Measurements from ENCODE around the gene NUP160.
"Not testable (repeated sequence)": the region's sequence is repeated elsewhere in the genome, so short reads cannot be mapped to it uniquely, and the experiment has no call there.

Gene NUP160

DNA sequence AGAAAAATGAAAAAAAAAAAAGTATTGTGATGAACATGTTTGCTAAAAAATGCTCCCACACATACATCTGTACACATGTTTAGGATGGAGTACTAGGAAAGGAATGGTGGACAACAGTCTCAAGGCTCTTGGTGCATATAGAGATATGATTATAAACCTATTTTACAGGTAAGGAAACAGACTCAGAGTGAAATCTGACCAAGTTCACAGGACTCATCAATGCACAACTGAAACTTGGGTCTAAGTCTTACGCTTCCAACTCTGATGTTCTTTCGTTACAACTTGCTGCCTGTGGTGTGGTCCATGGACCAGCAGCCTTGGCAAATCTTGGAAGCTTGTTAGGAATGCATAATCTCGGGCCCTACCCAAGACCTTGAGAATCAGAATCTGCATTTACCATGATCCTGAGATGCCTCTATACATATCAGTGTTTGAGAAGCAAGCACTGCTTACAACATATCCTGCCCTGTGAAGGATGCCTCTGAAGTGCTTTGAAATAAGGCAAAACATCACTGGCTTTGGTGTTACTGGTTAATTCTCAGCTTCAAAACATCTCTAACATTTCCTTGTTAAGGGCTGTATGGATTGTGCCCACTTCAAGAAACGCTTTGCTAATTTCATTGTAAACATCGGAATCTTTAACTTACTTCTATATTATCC is 39.9 kb upstream of the NUP160 start:
- no peak for ATAC-seq
- TF ChIP-seq, protein P1, sequence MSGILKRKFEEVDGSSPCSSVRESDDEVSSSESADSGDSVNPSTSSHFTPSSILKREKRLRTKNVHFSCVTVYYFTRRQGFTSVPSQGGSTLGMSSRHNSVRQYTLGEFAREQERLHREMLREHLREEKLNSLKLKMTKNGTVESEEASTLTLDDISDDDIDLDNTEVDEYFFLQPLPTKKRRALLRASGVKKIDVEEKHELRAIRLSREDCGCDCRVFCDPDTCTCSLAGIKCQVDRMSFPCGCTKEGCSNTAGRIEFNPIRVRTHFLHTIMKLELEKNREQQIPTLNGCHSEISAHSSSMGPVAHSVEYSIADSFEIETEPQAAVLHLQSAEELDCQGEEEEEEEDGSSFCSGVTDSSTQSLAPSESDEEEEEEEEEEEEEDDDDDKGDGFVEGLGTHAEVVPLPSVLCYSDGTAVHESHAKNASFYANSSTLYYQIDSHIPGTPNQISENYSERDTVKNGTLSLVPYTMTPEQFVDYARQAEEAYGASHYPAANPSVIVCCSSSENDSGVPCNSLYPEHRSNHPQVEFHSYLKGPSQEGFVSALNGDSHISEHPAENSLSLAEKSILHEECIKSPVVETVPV (CRISPR knock-in tag; IDR thresholded peaks at IDR 0.05): no peak
- no peak for TF ChIP-seq GLIS3 (CRISPR knock-in tag; IDR thresholded peaks at IDR 0.05)
- TF ChIP-seq BACH2 (CRISPR knock-in tag; IDR thresholded peaks at IDR 0.05; ENCODE audit: borderline replicate concordance): no peak
- TF ChIP-seq ZNF8 (CRISPR knock-in tag; IDR thresholded peaks at IDR 0.05): no peak
- TF ChIP-seq ESRRG (CRISPR knock-in tag; IDR thresholded peaks at IDR 0.05): no peak
- TF ChIP-seq ZNF70 (CRISPR knock-in tag; IDR thresholded peaks at IDR 0.05): no peak
- TF ChIP-seq ZNF565 (CRISPR knock-in tag; conservative IDR thresholded peaks at IDR 0.05; ENCODE audit: low read depth): no peak
- TF ChIP-seq TOX (CRISPR knock-in tag; IDR thresholded peaks at IDR 0.05; ENCODE audit: borderline replicate concordance): no peak

DNA sequence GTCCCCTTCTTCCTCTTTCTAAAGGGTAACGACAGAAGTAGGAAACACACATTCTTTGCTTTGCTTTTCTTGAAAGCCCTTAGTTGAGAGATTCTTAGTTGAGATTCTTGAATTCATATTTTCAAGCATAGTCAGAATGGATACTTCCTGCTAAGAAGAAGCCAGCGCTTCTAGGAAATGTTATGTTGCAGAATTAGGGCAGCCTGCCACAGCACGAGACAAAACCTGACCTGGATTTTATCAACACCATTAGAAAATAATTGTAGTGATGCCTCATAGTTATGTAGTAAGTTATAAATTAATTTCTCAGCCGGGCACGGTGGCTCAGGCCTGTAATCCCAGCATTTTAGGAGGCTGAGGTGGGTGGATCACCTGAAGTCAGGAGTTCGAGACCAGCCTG is 37.9 kb upstream of the NUP160 start:
- ATAC-seq: peak; percentile 91
- TF ChIP-seq ZFP30 (CRISPR knock-in tag; IDR thresholded peaks at IDR 0.05) (no peak), RARB (CRISPR knock-in tag; IDR thresholded peaks at IDR 0.05) (no peak), OSR1 (CRISPR knock-in tag; IDR thresholded peaks at IDR 0.05) (no peak), ISL1 (CRISPR knock-in tag; IDR thresholded peaks at IDR 0.05) (no peak), ARNTL (CRISPR knock-in tag; IDR thresholded peaks at IDR 0.05; ENCODE audit: borderline replicate concordance, low read depth) (no peak), TCF4 (CRISPR knock-in tag; IDR thresholded peaks at IDR 0.05; ENCODE audit: borderline replicate concordance) (no peak), ZC3H10 (CRISPR knock-in tag; IDR thresholded peaks at IDR 0.05) (no peak), GLIS3 (CRISPR knock-in tag; IDR thresholded peaks at IDR 0.05) (no peak), ZNF70 (CRISPR knock-in tag; IDR thresholded peaks at IDR 0.05) (no peak), SNAI2 (CRISPR knock-in tag; IDR thresholded peaks at IDR 0.05) (no peak), PPARA (CRISPR knock-in tag; IDR thresholded peaks at IDR 0.05; ENCODE audit: borderline replicate concordance) (no peak)
- TF ChIP-seq, protein P1 (CRISPR knock-in tag; IDR thresholded peaks at IDR 0.05): no peak
- TF ChIP-seq, protein P2, sequence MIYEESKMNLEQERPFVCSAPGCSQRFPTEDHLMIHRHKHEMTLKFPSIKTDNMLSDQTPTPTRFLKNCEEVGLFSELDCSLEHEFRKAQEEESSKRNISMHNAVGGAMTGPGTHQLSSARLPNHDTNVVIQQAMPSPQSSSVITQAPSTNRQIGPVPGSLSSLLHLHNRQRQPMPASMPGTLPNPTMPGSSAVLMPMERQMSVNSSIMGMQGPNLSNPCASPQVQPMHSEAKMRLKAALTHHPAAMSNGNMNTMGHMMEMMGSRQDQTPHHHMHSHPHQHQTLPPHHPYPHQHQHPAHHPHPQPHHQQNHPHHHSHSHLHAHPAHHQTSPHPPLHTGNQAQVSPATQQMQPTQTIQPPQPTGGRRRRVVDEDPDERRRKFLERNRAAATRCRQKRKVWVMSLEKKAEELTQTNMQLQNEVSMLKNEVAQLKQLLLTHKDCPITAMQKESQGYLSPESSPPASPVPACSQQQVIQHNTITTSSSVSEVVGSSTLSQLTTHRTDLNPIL (CRISPR knock-in tag; IDR thresholded peaks at IDR 0.05; ENCODE audit: low read depth): no peak
- TF ChIP-seq, protein P3, sequence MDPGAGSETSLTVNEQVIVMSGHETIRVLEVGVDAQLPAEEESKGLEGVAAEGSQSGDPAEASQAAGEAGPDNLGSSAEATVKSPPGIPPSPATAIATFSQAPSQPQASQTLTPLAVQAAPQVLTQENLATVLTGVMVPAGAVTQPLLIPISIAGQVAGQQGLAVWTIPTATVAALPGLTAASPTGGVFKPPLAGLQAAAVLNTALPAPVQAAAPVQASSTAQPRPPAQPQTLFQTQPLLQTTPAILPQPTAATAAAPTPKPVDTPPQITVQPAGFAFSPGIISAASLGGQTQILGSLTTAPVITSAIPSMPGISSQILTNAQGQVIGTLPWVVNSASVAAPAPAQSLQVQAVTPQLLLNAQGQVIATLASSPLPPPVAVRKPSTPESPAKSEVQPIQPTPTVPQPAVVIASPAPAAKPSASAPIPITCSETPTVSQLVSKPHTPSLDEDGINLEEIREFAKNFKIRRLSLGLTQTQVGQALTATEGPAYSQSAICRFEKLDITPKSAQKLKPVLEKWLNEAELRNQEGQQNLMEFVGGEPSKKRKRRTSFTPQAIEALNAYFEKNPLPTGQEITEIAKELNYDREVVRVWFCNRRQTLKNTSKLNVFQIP (CRISPR knock-in tag; IDR thresholded peaks at IDR 0.05; ENCODE audit: borderline replicate concordance, low read depth): no peak
- TF ChIP-seq, protein P4, sequence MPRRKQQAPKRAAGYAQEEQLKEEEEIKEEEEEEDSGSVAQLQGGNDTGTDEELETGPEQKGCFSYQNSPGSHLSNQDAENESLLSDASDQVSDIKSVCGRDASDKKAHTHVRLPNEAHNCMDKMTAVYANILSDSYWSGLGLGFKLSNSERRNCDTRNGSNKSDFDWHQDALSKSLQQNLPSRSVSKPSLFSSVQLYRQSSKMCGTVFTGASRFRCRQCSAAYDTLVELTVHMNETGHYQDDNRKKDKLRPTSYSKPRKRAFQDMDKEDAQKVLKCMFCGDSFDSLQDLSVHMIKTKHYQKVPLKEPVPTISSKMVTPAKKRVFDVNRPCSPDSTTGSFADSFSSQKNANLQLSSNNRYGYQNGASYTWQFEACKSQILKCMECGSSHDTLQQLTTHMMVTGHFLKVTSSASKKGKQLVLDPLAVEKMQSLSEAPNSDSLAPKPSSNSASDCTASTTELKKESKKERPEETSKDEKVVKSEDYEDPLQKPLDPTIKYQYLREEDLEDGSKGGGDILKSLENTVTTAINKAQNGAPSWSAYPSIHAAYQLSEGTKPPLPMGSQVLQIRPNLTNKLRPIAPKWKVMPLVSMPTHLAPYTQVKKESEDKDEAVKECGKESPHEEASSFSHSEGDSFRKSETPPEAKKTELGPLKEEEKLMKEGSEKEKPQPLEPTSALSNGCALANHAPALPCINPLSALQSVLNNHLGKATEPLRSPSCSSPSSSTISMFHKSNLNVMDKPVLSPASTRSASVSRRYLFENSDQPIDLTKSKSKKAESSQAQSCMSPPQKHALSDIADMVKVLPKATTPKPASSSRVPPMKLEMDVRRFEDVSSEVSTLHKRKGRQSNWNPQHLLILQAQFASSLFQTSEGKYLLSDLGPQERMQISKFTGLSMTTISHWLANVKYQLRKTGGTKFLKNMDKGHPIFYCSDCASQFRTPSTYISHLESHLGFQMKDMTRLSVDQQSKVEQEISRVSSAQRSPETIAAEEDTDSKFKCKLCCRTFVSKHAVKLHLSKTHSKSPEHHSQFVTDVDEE (CRISPR knock-in tag; IDR thresholded peaks at IDR 0.05): no peak
- TF ChIP-seq, protein P5, sequence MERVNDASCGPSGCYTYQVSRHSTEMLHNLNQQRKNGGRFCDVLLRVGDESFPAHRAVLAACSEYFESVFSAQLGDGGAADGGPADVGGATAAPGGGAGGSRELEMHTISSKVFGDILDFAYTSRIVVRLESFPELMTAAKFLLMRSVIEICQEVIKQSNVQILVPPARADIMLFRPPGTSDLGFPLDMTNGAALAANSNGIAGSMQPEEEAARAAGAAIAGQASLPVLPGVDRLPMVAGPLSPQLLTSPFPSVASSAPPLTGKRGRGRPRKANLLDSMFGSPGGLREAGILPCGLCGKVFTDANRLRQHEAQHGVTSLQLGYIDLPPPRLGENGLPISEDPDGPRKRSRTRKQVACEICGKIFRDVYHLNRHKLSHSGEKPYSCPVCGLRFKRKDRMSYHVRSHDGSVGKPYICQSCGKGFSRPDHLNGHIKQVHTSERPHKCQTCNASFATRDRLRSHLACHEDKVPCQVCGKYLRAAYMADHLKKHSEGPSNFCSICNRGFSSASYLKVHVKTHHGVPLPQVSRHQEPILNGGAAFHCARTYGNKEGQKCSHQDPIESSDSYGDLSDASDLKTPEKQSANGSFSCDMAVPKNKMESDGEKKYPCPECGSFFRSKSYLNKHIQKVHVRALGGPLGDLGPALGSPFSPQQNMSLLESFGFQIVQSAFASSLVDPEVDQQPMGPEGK (CRISPR knock-in tag; IDR thresholded peaks at IDR 0.05; ENCODE audit: borderline replicate concordance): no peak

DNA sequence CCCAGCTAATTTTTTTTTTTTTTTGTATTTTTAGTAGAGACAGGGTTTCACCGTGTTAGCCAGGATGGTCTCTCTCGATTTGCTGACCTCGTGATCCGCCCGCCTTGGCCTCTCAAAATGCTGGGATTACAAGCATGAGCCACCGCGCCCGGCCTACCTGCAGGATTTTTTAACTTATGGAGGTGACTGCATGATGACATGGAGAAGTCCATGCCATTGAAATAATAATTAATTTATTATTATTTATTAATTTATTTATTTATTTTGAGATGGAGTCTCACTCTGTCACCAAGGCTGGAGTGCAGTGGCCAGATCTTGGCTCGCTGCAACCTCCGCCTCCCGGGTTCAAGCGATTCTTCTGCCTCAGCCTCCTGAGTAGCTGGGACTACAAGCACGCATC is 34.3 kb upstream of the NUP160 start:
- not testable (repeated sequence) for ATAC-seq
